Small intestine (tissue), 7 donors: ENCODE data around the gene B4GALNT3. TPM values are rescaled to one million over a fixed set of nuclear protein-coding genes. Genes with fewer than 3 reads are reported as not detected.

Experiments used
- DNase-seq, 2 donors: peaks; one replicate each; pipeline versions ENCODE4 v3.0.0 to v3.0.0-alpha.2; 2013
- FAIRE-seq: peaks from 2 replicates; lab custom pipeline; 2012; peaks lifted over from hg19 to GRCh38; lab: Jason Lieb, UNC
- H3K27ac ChIP-seq, 3 donors: one replicate each; pipeline ENCODE4 v1.5.1; 2013; ENCODE audit warnings: low read length in 2 of 3, mild to moderate bottlenecking in 2 of 3, control low read depth in 1 of 3, inconsistent platforms in 1 of 3, low read depth in 1 of 3, moderate library complexity in 1 of 3
- H3K27me3 ChIP-seq, 3 donors: one replicate each; pipeline ENCODE4 v1.6.1; 2013; ENCODE audit warnings: low read length in 3 of 3, inconsistent platforms in 1 of 3; ENCODE audit not compliant: control insufficient read depth in 3 of 3, insufficient read depth in 3 of 3
- H3K36me3 ChIP-seq, 3 donors: one replicate each; pipeline ENCODE4 v1.6.1; 2013; ENCODE audit warnings: low read length in 3 of 3, inconsistent platforms in 1 of 3, low read depth in 1 of 3, mild to moderate bottlenecking in 1 of 3, moderate library complexity in 1 of 3; ENCODE audit not compliant: control insufficient read depth in 3 of 3, insufficient read depth in 2 of 3
- H3K4me1 ChIP-seq, 3 donors: one replicate each; pipeline ENCODE4 v1.6.1; 2013; ENCODE audit warnings: low read length in 2 of 3, inconsistent platforms in 1 of 3, low read depth in 1 of 3, mild to moderate bottlenecking in 1 of 3, moderate library complexity in 1 of 3; ENCODE audit not compliant: control insufficient read depth in 3 of 3, insufficient read depth in 2 of 3
- H3K4me3 ChIP-seq, 3 donors: one replicate each; pipeline ENCODE4 v1.5.1; 2013; ENCODE audit warnings: low read length in 3 of 3, control low read depth in 1 of 3, inconsistent platforms in 1 of 3, low read depth in 1 of 3, mild to moderate bottlenecking in 1 of 3, moderate library complexity in 1 of 3
- H3K9me3 ChIP-seq, 2 donors: one replicate each; pipeline ENCODE4 v1.6.1; 2013; ENCODE audit warnings: low read depth in 1 of 2, low read length in 1 of 2; ENCODE audit not compliant: control insufficient read depth in 2 of 2, insufficient read depth in 1 of 2
- WGBS, 3 donors: extraction: QIAGEN DNeasy Blood & Tissue Kit; methylation state at CpG; one replicate each; pipeline ENCODE4 v1.1.7; 2013; 5-methylcytosine and 5-hydroxymethylcytosine counted together
- polyA plus RNA-seq, 4 donors: library from polyadenylated mRNA; stranded (reverse) in 3 of 4; unstranded in 1 of 4; fragments of 200-250 nt in 3 of 4; fragments of 120-200 nt in 1 of 4; gene quantifications; one replicate each; pipeline versions ENCODE4 v1.2.1 to v1.2.3, GENCODE V29; 2013
- donor health status: healthy with polysubstance abuse.
- donor health status: control.
- donor health status: control.
- donor health status: Bipolar disorder and iron deficiency.
- donor health status: healthy.

B4GALNT3 gene
- polyA plus RNA-seq, 4 donors: 0.45 to 6.6 (median 2.9) TPM; not detected in 1

DNA sequence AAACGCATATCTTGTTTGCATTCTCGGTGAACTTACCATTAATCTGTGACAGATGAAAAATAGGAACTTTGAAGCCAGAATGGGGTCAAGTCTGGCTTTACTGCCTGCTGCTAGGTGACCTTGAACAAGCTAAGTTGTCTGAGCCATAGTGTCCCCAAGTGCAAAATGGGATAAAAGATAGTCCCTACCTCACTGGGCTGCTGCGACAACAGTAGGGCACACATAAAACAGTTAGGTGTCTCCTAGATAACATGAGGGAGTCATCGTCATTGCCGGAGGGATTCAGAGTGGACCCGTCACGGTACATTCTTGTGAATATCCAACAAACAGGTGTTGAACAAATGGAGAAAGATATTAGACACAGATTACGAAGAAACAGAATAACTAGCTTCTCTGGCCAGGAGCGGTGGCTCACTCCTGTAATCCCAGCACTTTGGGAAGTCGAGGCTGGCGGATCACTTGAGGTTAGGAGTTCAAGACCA lies 132.3 kb downstream of the B4GALNT3 start:
- FAIRE-seq (no peak), DNase-seq (no peak)
- no peak overlapping the region for H3K27ac ChIP-seq
- no peaks in the 10 kb centered on the region for H3K27me3 ChIP-seq
- 60 to 84% (median 62%) methylated on average over 11 of the region's 11 CpGs for WGBS, 3 donors
- peaks cover 0 to 7% (median 5%) of the 10 kb centered on the region in 3 donors for H3K4me1 ChIP-seq
- H3K9me3 ChIP-seq: no peaks in the 10 kb centered on the region
- H3K36me3 ChIP-seq: no peaks in the 10 kb centered on the region
- H3K4me3 ChIP-seq: no peak overlapping the region

DNA sequence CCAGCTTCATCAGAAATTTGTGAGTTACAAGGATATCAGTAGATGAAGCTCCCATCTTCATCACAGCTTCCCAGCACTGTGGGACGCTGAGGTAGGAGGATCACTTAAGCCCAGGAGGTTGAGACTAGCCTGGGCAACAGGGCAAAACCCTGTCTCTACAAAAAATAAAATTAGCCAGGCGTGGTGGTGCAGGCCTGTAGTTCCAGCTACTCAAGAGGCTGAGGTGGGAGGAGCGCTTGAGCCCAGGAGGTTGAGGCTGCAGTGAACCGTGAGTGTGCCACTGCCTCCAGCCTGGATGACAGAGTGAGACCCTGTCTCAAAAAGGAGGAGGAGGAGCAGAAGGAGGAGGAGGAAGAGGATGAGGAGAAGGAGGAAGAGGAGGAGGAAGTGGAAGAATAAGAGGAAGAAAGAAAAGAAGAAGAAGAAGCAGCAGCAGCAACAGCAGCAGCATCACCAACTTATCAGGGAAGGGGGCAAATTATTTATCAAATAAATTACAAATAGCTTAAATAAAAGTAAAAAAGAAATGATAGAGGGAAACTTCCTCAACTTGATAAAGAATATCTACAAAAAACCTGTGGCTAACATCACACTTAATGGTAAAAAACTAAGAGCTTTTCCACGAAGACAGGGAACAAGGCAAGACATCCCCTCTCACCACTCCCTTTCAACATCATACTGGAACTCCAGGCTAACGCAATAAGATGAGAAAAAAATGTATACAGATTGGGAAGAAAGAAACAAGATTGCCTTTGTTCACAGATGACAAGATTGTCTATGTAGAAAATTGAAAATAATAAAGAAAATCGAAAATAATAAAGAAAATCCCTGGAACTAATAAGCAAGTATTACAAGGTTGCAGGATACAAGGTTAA lies 133.9 kb downstream of the B4GALNT3 start:
- Histone ChIP-seq H3K4me1 (peaks cover 0 to 7% (median 5%) of the 10 kb centered on the region in 3 donors), H3K36me3 (no peaks in the 10 kb centered on the region), H3K27ac (no peak overlapping the region), H3K9me3 (no peaks in the 10 kb centered on the region), H3K27me3 (no peaks in the 10 kb centered on the region), H3K4me3 (no peak overlapping the region)
- WGBS, 3 donors: 85 to 92% (median 90%) methylated on average over 7 of the region's 7 CpGs
- FAIRE-seq: no peak
- DNase-seq: no peak

DNA sequence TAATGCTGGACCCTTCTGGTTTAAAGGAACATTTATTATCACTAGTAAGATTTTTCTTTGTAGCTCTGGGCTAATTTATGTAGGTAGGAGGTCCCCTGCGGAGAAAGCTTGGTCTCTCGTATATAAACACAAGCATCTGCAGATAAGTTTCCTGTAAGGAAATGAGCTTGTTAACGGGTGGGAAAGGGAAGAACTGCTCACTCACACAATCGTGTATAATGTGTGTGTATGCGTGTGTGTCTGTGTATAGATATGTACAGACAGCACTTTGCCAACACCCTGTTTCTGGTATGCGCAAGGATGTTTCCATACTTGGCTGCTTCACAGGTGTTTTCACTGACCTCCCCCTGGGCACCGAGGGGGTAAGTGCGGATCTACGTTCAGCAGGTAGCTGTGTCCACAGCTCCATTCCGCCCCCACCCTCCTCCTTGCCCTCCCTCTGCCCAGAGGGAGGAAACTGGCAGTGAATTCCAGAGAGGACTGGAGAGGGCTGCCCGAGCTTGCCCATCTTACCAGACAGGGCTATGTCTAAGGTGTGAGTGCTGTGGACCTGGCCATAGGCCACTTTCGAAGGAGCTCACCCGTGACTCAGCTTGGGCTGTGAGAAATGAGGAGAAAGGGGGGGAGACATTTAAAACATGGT lies 138.3 kb downstream of the B4GALNT3 start:
- no peak overlapping the region for H3K27ac ChIP-seq
- H3K4me1 ChIP-seq: no peaks in the 10 kb centered on the region
- 68 to 74% (median 73%) methylated on average over 11 to 13 of the region's 13 CpGs for WGBS, 3 donors
- H3K9me3 ChIP-seq: no peaks in the 10 kb centered on the region
- H3K36me3 ChIP-seq: no peaks in the 10 kb centered on the region
- no peak for FAIRE-seq
- no peak overlapping the region for H3K4me3 ChIP-seq
- no peak for DNase-seq
- H3K27me3 ChIP-seq: no peaks in the 10 kb centered on the region

DNA sequence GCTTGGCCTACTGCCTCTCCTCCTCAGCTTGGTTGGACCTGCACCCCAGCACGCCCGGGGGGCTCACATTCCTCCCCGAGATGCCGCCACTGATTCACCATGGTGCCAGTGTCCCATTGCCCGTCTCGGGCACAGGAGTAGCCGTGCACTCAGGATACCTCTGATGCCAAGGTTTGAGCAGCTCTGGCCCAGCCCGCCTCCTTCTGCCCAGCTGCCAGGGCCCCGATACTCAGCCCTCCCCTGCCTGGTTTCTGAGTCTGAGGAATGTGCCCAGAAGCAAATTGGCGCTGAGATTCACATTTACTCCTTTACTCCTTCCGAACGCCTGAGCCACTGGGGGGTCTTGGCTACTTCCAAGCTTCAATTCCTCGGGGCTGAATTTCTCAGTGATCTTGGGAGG lies 140.0 kb downstream of the B4GALNT3 start:
- no peak for DNase-seq
- Histone ChIP-seq H3K9me3 (no peaks in the 10 kb centered on the region), H3K4me3 (no peak overlapping the region), H3K4me1 (no peaks in the 10 kb centered on the region), H3K36me3 (no peaks in the 10 kb centered on the region), H3K27ac (no peak overlapping the region), H3K27me3 (no peaks in the 10 kb centered on the region)
- FAIRE-seq: no peak
- WGBS, 3 donors: 95 to 98% (median 97%) methylated on average over 13 of the region's 13 CpGs

GRCh38 chr12:601976-602699 lies 142.4 kb downstream of the B4GALNT3 start:
- Histone ChIP-seq H3K4me3 (no peak overlapping the region), H3K36me3 (no peaks in the 10 kb centered on the region), H3K27me3 (no peaks in the 10 kb centered on the region), H3K9me3 (no peaks in the 10 kb centered on the region), H3K4me1 (no peaks in the 10 kb centered on the region), H3K27ac (no peak overlapping the region)
- 68 to 82% (median 79%) methylated on average over 7 of the region's 7 CpGs for WGBS, 3 donors
- FAIRE-seq: no peak
- DNase-seq: no peak

DNA sequence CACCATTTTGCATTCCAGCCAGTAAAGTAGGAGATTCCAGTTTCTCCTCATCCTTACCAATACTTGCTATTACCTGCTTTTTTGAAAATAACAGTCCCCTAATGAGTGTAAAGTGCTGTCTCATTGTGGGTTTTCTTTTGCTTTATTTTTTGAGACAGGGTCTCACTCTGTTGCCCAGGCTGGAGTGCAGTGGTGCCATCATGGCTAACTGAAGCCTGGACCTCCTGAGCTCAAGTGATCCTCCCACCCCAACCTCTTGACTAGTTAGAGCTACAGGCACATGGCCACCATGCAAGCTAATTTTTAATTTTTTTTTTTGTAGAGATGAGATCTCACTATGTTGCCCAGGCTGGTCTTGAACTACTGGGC lies 142.9 kb downstream of the B4GALNT3 start:
- FAIRE-seq (no peak), DNase-seq (no peak)
- no peaks in the 10 kb centered on the region for H3K4me1 ChIP-seq
- no peak overlapping the region for H3K27ac ChIP-seq
- H3K27me3 ChIP-seq: no peaks in the 10 kb centered on the region
- no peaks in the 10 kb centered on the region for H3K36me3 ChIP-seq
- H3K4me3 ChIP-seq: no peak overlapping the region
- H3K9me3 ChIP-seq: no peaks in the 10 kb centered on the region

DNA sequence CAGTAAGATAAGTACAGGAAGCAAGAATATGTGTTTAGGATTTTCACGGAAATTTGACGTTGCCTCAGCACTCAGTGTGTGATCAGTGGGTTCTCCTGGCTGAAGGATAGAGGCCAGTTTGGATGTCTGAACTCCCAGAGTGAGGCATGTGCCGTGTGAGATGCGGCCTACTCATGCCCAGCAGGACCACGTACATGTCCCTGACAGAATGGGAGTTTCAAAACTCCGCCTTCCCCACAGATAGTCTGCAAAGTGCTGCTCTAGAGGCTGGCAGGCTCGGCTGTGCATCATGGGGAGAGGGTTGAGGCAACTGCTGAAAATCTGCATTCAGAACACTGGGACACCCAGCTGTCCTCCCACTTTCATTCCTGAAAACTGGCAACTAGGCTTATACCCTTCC lies 145.2 kb downstream of the B4GALNT3 start:
- Histone ChIP-seq H3K36me3 (no peaks in the 10 kb centered on the region), H3K27ac (no peak overlapping the region), H3K4me3 (no peak overlapping the region), H3K9me3 (no peaks in the 10 kb centered on the region), H3K4me1 (no peaks in the 10 kb centered on the region), H3K27me3 (no peaks in the 10 kb centered on the region)
- DNase-seq (no peak), FAIRE-seq (no peak)
- 84 to 89% (median 86%) methylated on average over 7 of the region's 7 CpGs for WGBS, 3 donors

DNA sequence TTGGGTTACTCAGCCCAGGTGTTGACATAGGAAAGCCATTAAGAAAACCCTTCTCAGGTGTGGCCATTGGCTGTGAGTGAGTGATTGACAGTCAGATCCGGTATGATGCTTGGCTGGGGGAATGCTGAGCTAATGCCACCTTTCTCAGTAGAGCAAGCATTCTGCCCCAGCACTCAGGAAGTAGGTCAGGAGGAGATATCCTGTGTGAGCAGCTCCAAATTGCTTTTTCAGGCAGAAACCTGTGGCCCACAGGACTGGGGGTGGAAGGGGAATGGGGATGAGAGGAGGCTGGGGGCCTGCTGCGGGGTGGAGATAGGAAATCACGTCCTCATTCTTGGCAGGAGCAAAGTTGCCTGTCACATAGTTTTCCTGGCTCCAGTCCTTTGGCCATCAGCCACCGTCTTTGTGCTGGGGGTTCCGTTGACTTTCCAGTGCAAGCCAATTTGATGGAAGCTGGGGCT lies 147.8 kb downstream of the B4GALNT3 start:
- no peak for DNase-seq
- Histone ChIP-seq H3K4me1 (peaks cover 0 to 2% (median 0%) of the 10 kb centered on the region in 3 donors), H3K4me3 (no peak overlapping the region), H3K9me3 (peaks cover 0 to 3% of the 10 kb centered on the region in 2 donors), H3K27ac (peak overlapping the region in 1 of 3 donors; percentile 34), H3K36me3 (no peaks in the 10 kb centered on the region), H3K27me3 (no peaks in the 10 kb centered on the region)
- 41 to 61% (median 57%) methylated on average over 5 of the region's 5 CpGs for WGBS, 3 donors
- no peak for FAIRE-seq
